A549 (cell line): ENCODE measurements around the gene EDIL3.
"Not testable (repeated sequence)": the region's sequence is repeated elsewhere in the genome, so short reads cannot be mapped to it uniquely, and the experiment has no call there.

ENCODE experiments used
- CHD2 ChIP-seq: fragments of 150-350 bp; IDR thresholded peaks from 2 replicates; pipeline ENCODE4 v1.6.1; 2014; ENCODE audit warnings: low read length; ENCODE audit not compliant: partially characterized antibody
- EP300 ChIP-seq, 2 experiments: fragments of >200 bp; sonication (Bioruptor Twin); formaldehyde crosslinking; IDR thresholded peaks; 2 replicates in 1 of 2; 3 replicates in 1 of 2; pipeline ENCODE4 v1.6.1; 2016 to 2017
- HDAC2 ChIP-seq: fragments of 200-600 bp; sonication (generic); IDR thresholded peaks from 2 replicates; pipeline ENCODE4 v1.6.1; 2016
- HOXB5 ChIP-seq: fragments of 250-450 bp; sonication (Bioruptor Pico); IDR thresholded peaks from 2 replicates; pipeline ENCODE4 v1.5.0; 2020; ENCODE audit warnings: mild to moderate bottlenecking, moderate library complexity
- JUN ChIP-seq, 2 experiments: fragments of >200 bp; sonication (Bioruptor Twin); formaldehyde crosslinking; IDR thresholded peaks; 2 replicates in 1 of 2; 3 replicates in 1 of 2; pipeline ENCODE4 v1.6.1; 2016 to 2017
- MAZ ChIP-seq: fragments of 150-350 bp; IDR thresholded peaks from 2 replicates; pipeline ENCODE4 v1.6.1; 2014; ENCODE audit warnings: antibody characterized with exemption, low read depth, low read length, borderline replicate concordance
- POLR2A ChIP-seq: IDR thresholded peaks from 2 replicates; pipeline ENCODE4 v1.6.1; 2012; ENCODE audit warnings: mild to moderate bottlenecking, low read length
- TF ChIP-seq, protein P1 (sequence below): fragments of >200 bp; sonication (Bioruptor Twin); formaldehyde crosslinking; IDR thresholded peaks from 3 replicates; pipeline ENCODE4 v1.5.1; 2016
- TF ChIP-seq, protein P2 (sequence below): fragments of 200-600 bp; sonication (generic); IDR thresholded peaks from 2 replicates; pipeline ENCODE4 v1.6.1; 2016; ENCODE audit warnings: antibody characterized with exemption, mild to moderate bottlenecking, moderate library complexity

DNA sequence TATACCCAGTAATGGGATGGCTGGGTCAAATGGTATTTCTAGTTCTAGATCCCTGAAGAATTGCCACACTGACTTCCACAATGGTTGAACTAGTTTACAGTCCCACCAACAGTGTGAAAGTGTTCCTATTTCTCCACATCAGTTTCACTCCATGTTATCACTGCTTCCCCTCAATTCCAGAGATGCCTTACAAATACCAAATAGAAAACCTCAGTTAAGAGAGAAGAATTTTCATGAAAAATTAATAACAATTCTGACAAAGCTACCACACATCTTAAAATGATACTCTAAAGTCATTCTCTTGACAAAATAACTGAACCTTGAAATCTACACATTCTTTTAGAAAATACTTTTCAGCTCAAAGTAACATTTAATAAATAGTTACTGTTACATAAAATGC, 74.8 kb downstream of the EDIL3 start:
- not testable (repeated sequence) for TF ChIP-seq JUN (IDR thresholded peaks at IDR 0.05); HDAC2; HOXB5 (CRISPR knock-in tag); EP300 (IDR thresholded peaks at IDR 0.05); CHD2; POLR2A; MAZ
- TF ChIP-seq, protein P1, sequence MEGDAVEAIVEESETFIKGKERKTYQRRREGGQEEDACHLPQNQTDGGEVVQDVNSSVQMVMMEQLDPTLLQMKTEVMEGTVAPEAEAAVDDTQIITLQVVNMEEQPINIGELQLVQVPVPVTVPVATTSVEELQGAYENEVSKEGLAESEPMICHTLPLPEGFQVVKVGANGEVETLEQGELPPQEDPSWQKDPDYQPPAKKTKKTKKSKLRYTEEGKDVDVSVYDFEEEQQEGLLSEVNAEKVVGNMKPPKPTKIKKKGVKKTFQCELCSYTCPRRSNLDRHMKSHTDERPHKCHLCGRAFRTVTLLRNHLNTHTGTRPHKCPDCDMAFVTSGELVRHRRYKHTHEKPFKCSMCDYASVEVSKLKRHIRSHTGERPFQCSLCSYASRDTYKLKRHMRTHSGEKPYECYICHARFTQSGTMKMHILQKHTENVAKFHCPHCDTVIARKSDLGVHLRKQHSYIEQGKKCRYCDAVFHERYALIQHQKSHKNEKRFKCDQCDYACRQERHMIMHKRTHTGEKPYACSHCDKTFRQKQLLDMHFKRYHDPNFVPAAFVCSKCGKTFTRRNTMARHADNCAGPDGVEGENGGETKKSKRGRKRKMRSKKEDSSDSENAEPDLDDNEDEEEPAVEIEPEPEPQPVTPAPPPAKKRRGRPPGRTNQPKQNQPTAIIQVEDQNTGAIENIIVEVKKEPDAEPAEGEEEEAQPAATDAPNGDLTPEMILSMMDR = not testable (repeated sequence)
- TF ChIP-seq, protein P2, sequence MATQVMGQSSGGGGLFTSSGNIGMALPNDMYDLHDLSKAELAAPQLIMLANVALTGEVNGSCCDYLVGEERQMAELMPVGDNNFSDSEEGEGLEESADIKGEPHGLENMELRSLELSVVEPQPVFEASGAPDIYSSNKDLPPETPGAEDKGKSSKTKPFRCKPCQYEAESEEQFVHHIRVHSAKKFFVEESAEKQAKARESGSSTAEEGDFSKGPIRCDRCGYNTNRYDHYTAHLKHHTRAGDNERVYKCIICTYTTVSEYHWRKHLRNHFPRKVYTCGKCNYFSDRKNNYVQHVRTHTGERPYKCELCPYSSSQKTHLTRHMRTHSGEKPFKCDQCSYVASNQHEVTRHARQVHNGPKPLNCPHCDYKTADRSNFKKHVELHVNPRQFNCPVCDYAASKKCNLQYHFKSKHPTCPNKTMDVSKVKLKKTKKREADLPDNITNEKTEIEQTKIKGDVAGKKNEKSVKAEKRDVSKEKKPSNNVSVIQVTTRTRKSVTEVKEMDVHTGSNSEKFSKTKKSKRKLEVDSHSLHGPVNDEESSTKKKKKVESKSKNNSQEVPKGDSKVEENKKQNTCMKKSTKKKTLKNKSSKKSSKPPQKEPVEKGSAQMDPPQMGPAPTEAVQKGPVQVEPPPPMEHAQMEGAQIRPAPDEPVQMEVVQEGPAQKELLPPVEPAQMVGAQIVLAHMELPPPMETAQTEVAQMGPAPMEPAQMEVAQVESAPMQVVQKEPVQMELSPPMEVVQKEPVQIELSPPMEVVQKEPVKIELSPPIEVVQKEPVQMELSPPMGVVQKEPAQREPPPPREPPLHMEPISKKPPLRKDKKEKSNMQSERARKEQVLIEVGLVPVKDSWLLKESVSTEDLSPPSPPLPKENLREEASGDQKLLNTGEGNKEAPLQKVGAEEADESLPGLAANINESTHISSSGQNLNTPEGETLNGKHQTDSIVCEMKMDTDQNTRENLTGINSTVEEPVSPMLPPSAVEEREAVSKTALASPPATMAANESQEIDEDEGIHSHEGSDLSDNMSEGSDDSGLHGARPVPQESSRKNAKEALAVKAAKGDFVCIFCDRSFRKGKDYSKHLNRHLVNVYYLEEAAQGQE = not testable (repeated sequence)
